ENCODE results near the gene NPHP4. TPM values are rescaled to one million over a fixed set of nuclear protein-coding genes. Genes with fewer than 3 reads are reported as not detected.
A peak's percentile ranks its signal among the peaks of the same experiment; 100 is the strongest.

The NPHP4 gene
- total RNA-seq, 4 donors from 2014 or later = 11.2 to 24.5 (median 18.2) TPM

DNA sequence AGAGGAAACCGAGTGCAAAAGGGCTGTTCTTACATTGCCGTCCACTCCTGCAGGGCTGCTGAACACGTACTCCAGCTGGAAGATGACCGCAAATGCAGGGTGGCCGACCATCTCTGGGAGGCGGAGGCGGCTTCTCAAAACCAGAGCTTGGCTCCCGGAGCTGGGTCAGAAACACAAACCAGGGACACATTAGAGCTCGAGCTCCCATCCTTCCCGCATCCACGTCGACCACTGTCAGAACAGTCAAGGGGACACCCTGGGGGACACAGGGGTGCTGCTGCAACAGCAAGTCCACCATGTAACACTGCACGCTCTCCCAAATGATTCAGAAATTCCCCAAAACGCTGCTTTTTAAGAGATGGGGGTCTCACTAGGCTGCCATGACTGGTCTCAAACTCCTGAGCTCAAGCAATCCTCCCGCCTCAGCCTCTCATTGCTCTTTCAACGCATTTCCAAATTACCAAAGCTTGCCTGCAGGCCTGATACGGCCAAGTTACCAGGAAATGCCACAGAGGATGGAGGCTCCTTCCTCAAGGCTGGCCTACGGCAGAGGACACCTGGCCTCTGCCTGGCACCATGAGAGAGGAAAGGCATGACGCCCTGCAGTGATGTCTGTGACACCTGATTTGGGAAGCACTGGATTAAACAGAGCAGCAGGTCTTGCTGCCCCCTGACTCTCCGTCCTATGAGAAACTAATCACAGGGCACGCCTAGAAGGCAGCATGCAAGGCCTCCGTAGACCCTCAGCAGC lies 45.0 kb downstream of the NPHP4 start:
- TF ChIP-seq CTCF (IDR thresholded peaks at IDR 0.05) (no peak), POLR2A (IDR thresholded peaks at IDR 0.05) (no peak)
- intact Hi-C loops (cut with DNase I; ENCODE audit: low total_unique reads) = no loop called here
- no peak overlapping the region for H3K4me3 ChIP-seq (ENCODE audit: low read depth, poor library complexity, severe bottlenecking)
- WGBS, 2 donors = 92 to 94% methylated on average over 20 to 22 of the region's 22 CpGs
- DNase-seq (ENCODE audit: low spot score in 2 of 2) = peak in 1 of 2 donors; percentile 61

DNA sequence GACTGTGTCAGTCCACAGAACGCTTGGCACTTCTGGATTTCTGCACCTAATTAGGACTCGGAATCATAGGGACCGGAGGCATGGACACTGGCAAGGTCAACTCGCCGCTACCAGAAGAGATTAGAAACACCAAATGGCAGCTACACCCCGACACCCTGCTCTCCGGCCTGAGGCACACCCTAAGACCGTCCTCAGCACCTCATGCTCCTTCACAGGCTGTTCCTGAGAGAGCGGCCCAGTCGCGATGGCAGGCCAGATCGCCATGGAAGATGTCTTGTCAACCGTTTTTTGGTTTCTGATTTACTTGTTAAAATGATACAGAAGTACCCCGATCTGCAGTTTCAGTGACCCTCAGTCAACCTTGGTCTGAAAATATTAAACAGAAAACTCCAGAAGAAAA lies 46.8 kb downstream of the NPHP4 start:
- no peak overlapping the region for H3K4me3 ChIP-seq (ENCODE audit: low read depth, poor library complexity, severe bottlenecking)
- WGBS, 2 donors = 93 to 95% methylated on average over 14 of the region's 14 CpGs
- DNase-seq (ENCODE audit: low spot score in 2 of 2) = peak in 1 of 2 donors; percentile 61
- TF ChIP-seq POLR2A (IDR thresholded peaks at IDR 0.05) (no peak), CTCF (IDR thresholded peaks at IDR 0.05) (no peak)
- intact Hi-C loops (cut with DNase I; ENCODE audit: low total_unique reads) = no loop called here

DNA sequence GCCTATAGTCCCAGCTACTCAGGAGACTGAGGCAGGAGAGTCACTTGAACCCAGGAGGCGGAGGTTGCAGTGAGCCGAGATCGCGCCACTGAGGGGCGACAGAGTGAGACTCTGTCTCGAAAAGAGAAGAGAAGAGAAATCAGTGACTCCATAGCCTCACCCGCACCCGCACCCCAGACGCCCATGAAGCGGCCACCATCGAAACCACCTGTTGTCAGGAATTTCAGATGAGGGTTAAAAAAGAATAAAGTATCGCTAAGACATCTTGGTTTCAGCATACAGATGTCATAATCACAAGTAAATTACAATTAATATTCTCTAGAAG lies 47.4 kb downstream of the NPHP4 start:
- intact Hi-C loops (cut with DNase I; ENCODE audit: low total_unique reads) = no loop called here
- TF ChIP-seq CTCF (IDR thresholded peaks at IDR 0.05) (no peak), POLR2A (IDR thresholded peaks at IDR 0.05) (no peak)
- DNase-seq (ENCODE audit: low spot score in 2 of 2) = peak in 1 of 2 donors; percentile 81
- no peak overlapping the region for H3K4me3 ChIP-seq (ENCODE audit: low read depth, poor library complexity, severe bottlenecking)
- WGBS, 2 donors = 95 to 96% methylated on average over 12 of the region's 12 CpGs

DNA sequence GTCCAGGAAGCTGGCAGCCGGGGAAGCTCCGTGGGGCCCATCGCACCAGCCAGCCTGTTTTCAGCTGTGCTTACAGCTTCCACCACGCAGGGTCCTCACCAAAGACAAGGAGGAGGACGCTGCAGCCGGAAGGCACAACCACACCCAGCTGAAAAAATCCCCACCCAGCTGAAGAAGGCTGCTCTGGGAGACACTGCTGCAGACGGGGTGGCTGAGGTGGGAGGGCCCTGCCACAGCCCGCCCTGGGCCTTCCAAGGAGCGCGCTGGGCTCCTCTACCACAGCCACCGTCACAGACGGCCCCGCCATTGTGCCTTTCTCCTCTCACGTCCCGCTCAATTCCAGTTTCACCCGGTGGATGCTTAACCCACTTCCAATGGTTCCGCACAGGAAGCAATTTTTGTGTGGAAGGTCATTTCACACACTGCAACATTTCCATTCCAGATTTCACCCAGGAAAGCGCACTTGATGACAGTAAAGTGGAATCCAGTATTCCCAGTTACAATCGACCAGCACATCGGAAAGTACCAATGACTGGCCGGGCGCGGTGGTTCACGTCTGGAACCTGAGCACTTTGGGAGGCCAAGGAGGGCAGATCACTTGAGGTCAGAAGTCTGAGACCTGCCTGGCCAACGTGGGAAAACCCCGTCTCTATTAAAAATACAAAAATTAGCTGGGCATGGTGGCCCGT lies 47.9 kb downstream of the NPHP4 start:
- DNase-seq (ENCODE audit: low spot score in 2 of 2) = peak in 1 of 2 donors; percentile 77
- 59 to 62% methylated on average over 27 of the region's 27 CpGs for WGBS, 2 donors
- H3K4me3 ChIP-seq (ENCODE audit: low read depth, poor library complexity, severe bottlenecking) = no peak overlapping the region
- intact Hi-C loops (cut with DNase I; ENCODE audit: low total_unique reads) = no loop called here
- TF ChIP-seq CTCF (IDR thresholded peaks at IDR 0.05) (no peak), POLR2A (IDR thresholded peaks at IDR 0.05) (no peak)

DNA sequence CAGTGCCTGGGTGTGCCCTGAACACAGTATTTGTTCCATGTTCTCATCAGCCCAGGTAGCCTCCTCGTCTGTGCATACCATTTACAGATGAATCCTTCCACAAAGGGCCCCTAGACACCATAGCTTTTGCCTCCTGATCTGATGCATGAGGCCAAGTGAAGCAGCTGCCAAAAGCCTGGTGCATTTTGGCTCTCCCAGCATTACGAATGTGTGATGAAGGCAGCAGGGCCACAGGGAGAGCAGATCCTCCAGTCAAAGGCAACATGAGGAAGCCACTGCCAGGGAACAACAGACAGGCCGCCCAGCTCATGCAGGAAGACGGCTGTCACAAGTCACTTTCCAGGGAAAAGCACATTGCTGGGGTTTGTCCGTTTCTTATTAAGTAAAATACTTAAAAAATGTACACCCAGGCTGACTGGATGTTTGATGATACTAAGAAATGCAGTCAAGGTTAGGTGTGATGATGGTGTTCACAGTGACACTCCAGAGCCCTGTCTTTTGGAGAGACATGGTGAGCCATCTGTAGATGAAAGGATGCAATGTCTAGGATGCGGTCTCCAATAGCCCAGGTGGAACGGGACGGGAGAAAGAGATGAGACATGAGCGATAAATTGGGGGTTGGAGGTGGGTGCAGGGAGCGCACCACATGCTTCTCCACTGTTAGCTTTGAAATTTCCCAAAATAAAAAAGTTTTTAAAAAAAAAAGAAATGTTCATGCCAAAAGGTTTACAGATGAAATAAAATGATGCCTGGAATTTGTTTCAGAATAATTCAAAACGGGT lies 48.7 kb downstream of the NPHP4 start:
- H3K4me3 ChIP-seq (ENCODE audit: low read depth, poor library complexity, severe bottlenecking) = no peak overlapping the region
- no peak for TF ChIP-seq CTCF (IDR thresholded peaks at IDR 0.05)
- TF ChIP-seq POLR2A (IDR thresholded peaks at IDR 0.05) = no peak
- 56 to 59% methylated on average over 11 of the region's 11 CpGs for WGBS, 2 donors
- intact Hi-C loops (cut with DNase I; ENCODE audit: low total_unique reads) = no loop called here
- peak in 1 of 2 donors; percentile 54 for DNase-seq (ENCODE audit: low spot score in 2 of 2)

Data from lower leg skin (tissue), 4 donors.